Stimulated activated CD8-positive, alpha-beta memory T cell treated with anti-CD3 and anti-CD28 coated beads, Interleukin-15, amount 100 ng/mL, for 1 hour (primary cell): ENCODE results near the gene P2RY10.
"Not testable (repeated sequence)": the region's sequence is repeated elsewhere in the genome, so short reads cannot be mapped to it uniquely, and the experiment has no call there.

Experiments used
- DNase-seq: peaks from one replicate; pipeline ENCODE4 v3.0.0-alpha.2; 2020; ENCODE audit warnings: low read depth

P2RY10 gene, protein sequence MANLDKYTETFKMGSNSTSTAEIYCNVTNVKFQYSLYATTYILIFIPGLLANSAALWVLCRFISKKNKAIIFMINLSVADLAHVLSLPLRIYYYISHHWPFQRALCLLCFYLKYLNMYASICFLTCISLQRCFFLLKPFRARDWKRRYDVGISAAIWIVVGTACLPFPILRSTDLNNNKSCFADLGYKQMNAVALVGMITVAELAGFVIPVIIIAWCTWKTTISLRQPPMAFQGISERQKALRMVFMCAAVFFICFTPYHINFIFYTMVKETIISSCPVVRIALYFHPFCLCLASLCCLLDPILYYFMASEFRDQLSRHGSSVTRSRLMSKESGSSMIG

DNA sequence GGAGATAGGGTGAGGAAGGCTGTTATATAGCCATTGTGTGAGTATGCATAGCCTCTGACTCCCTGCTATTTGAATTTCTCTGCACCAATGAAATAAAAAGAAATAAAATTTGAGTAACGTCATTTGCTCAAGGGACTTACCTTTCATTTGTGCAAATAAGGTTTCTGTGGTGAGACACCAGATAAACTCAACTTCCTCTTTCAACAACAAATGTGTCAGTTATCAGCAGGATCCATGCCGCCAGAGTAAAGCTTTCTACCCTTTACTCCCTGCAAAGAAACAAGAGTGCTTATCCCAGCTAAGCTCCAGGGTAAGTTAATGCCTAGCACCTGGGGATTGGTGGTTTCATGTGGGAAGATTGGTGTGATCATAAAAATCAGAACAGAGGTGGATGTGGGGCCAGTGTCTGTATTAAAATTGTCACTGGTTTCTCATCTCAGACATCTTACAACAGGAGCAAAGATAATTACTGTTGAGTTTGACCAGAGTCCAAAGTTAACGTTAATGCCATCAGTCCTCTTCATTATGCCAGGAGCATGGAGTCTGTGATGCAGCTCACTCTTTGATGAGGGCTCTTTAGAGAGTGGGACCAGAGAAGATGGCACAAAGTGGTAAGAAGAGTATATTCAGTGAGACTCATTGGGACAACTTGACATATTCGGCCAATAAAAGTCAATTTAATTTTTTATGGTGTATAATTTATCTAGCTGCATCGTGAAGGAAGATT lies at the start of gene P2RY10:
TSS of gene P2RY10 (plus strand) at position 206 of the 727 bp plus-strand sequence. CDS start 15,130 bp downstream, outside the sequence.
- no peak for DNase-seq

DNA sequence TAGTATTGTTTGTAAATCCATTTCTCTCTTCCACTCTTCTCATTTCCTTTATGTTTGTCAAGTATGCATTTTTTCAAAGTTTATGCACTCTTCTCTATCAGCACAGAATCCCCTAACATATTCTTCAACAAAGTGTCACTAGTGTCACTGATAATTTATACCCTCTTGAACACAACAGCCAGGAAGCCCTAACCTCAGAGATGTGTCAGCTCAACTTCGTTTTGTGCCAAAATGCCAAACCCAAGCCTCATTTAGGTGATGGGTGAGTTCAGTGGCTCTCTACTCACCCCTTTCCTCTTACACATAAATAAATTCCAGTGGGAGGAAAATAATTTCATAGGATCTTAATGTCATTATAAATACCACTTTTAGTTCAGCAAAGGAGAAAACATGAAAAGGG lies 22.4 kb upstream of the P2RY10 start:
- DNase-seq = no peak

DNA sequence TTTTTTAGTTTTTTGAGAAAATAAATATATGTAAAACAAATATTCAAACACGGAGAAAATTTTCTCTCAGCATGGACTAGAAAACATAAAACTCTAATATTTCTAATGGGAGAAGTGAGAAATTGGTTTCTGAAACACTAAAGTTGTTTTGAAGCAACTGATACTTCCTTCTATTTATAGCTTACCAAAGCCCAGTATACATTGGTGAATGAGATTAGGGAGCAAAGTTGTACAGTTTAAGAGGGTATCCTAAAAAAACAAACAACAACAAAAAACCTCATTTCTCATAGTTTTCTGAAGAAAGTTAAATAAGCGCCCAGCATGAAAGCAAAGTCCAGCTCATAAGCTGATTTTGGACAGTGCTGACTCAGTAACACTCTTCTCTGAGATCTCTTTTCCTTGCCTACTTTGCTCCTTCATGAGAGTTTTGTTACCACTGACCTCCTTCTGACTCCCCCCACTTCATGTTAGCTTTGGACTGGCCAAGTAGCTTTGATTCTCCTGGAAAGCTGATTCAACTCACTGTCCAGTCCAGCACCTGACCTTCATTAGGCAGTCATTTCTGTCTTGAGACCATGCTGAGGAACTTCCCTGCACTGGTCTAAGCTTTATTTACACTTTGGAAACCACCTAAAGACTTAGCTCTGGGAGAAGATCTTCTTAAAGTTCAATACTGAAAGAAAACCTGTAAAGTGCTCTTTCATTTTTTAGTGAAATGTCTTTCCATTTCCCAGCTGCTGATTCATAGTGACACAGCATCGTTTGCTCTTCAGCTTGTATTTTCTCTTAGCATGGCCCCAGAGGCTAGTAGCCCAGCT lies 21.8 kb upstream of the P2RY10 start:
- no peak for DNase-seq

DNA sequence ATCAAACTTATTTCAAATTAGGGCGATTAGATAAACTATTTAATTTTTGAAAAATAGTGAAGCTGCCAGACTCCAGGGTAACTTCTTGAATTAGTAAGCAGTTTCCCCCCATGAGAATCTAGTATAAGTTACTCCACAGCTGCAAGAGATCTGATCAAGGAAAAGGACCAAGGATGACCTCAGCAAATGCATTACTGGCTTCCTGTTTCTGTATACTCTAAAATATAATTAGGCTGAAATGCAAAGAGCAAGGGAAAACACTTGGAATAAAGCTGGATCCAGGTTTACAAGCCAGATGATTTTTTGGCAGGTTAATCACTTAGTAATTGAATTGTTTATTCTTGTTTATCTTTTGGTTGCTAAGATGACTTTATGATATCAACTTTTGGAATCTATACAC lies 13.4 kb upstream of the P2RY10 start:
- DNase-seq = no peak

DNA sequence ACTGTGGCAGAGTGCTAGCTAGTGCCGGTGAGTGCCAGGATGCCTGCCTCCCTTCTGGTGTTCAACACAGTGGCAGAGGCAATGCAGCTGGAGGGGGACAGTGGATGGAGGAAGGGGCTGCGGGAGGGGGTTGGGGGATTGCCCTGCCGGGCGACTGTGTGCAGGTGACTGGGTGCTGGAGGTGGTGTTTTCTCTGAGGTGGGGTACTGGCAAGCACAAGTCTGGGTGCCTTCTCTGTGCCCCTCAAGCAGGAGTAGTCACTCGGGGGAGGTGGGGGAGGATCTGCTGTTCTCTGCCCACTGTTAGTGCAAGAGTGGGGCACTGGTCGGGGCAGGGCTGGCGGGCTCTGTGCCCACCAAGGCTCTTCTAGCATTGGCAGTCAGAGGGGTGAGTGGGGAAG lies 10.3 kb upstream of the P2RY10 start:
- DNase-seq = no peak

DNA sequence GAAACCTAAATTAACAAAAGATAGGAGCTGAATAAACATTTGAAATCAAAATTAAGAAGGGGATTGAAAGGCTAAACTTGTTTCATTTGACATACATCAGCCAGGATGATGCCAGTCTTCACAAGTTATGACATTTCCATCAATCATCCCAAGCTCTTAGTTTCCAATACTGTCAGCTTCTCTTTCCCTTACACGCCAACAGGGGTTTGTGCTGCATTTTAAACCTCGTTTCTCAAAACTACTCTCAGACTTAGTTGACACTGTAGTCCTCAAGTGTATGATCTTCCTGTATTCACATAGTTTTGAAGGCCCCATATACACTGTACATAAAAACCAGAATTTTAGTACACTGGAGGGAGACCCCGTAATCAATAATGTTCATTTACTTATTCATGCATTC lies 840 bp upstream of the P2RY10 start:
- no peak for DNase-seq

DNA sequence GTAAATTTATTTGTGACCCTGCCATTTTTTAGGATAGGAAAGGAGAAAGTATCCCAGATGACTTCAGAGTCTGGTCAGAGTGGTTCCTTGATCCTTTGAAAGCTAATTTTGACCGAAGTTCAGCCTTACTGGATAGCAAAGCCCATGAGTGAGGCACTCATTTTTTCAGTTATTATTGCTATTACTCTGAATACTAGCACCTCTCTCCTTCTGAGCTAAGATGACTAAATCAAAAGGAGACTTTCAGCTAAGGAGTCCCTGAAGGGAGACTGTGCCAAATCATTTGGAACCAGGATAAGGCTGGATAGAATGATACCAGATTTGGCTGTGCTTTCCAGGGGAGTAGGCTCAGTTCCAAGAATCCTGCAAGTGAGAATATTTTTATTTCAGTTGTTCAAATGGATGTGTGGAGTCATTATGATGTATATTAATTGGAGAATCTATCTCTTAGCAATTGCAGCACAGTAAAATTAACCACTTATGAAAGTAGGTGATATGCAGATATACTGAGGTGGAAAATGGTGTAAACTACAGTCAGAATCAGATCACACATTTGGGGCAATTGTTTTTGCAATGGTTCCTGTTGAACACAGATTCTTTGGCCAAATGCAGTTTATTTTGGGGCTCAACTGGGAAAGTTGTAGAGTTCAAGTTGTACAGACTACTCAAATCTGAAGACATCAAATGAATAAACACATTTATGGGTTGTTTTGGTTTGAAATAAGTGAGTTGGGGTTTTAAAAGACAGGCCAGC lies 1.2 kb downstream of the P2RY10 start:
- no peak for DNase-seq

DNA sequence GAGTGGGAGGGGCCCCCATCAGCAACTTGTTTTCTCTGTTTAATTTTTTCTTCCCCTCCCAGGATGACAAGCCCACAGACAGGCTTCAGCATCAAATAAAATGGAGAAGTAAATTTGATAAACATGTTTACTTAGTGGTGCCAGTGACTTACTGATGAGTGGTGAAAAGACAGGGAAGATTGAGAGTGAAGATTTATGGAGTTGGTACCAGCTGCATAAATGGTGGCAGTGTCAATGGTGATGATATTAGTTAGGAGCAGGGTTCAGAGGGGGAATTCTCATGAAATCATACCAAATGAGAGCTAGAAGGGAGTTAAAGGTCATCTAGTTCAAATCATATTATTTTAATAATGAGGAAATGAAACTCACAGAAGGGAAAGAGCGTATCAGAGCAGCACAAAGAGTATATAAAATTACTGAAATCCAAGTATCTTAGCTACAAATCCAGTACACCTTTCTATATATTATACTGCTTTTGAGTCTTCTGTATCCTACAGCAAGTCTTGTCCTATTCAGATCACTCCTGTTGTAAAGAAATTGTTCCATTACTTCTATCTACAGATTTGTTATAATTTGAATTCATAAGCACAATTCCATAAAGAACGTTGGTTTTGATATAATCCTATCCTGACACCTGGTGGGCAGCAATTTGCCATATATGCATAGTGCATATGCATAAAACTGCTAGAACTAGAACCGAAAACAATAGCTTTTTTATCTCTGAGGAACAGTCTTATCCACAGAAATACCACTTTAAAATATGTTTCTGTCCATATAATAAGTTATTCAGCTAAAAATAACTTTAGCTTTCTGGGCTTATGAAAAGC lies 5.0 kb downstream of the P2RY10 start:
- no peak for DNase-seq

DNA sequence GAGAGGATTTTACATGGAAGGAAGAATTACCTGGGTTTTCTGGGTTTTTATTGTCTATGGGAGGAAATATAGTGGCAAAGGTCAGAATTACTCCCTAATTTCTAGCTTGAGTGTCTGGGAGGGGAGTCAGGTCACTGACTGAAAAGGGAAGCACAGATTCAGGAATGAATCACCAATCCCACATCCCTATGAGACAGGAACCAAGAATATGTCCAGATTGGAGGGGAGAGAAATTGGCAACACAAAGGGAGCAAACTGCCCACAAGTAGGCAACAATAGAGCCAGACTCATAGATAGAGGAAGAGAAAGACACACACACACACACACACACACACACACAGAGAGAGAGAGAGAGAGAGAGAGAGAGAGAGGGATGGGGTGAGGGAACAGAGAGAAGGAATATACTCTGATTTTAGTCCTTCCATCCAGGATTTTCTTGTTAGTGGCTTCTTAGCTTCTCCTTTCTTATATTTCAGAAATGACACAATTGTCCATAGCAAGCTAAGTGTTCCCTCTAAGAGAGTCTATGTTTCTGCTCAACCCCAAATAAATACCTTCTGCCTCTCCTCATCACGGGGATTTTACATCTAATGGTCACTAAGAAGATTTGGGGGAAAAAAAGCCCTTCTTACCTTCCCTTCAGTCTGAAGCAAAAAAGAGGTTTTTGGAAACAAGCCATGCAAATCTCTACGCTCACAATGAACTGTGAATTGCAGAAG lies 12.0 kb downstream of the P2RY10 start:
- no peak for DNase-seq

DNA sequence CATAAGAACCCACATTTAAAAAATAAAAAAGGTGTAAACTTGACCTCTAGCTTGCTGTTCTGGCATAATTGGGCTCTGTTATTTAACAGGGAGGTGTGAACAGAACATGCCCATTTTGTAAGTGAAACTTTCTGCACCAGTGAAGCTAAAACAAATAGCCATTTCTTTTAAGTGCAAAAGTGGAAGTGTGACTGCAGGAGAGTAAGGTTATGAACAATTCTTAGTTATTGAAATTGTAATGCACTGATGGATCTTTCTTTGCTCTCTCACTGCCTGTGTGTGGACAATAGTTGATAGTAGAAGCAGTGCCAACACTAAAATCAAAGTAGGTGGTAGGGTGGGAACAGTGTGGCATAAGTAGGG lies 12.6 kb downstream of the P2RY10 start:
- DNase-seq = no peak

DNA sequence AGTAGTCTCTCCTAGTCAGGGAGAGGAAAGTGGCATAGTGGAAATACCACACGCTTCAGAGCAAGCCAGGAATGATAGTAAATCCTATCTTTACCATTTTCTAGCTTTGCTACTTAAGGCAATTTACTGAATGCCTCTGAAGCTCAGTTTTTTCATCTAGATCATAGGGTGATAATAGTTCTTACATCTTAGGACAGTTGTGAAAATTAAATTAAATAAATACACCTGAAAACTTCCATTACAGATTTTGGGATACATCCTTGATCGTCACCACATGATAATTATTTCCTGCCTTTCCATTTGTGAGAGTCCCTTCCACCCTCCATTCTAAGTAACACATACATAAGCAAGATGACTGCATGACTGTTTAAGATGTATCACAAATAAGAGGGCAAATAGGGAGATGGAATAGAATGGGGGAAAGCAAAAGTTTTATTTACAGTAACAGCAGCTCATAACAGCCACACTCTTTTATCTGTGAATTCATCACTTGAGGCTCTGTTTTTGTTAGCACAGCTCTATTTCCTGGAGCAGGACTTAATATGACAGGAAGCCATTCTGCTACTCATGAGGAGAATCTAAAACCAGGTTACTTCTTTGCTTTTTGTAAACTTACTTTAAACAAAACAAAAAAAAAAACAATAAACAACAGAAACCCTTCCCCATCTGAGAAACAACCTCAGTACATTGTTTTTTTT lies 13.4 kb downstream of the P2RY10 start:
- no peak for DNase-seq

DNA sequence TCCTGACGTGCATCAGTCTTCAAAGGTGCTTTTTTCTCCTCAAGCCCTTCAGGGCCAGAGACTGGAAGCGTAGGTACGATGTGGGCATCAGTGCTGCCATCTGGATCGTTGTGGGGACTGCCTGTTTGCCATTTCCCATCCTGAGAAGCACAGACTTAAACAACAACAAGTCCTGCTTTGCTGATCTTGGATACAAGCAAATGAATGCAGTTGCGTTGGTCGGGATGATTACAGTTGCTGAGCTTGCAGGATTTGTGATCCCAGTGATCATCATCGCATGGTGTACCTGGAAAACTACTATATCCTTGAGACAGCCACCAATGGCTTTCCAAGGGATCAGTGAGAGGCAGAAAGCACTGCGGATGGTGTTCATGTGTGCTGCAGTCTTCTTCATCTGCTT lies 15.7 kb downstream of the P2RY10 start:
- DNase-seq = no peak

DNA sequence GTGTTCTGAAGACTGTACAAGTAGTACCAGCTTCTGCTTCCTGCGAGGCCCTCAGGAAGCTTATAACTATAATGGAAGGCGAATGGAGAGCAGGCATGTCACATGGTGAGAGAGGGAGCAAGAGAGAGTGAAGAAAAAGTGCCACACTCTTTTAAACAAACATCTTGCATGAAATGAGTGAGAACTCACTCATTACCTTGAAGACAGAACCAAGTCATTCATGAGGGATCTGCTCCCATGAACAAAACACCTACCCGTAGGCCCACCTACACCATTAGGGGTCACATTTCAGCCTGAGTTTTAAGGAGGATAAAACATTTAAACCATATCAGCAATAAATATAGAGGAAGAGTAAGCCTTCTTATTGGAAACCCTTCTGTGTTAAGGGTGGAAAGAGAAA lies 19.4 kb downstream of the P2RY10 start:
- no peak for DNase-seq

DNA sequence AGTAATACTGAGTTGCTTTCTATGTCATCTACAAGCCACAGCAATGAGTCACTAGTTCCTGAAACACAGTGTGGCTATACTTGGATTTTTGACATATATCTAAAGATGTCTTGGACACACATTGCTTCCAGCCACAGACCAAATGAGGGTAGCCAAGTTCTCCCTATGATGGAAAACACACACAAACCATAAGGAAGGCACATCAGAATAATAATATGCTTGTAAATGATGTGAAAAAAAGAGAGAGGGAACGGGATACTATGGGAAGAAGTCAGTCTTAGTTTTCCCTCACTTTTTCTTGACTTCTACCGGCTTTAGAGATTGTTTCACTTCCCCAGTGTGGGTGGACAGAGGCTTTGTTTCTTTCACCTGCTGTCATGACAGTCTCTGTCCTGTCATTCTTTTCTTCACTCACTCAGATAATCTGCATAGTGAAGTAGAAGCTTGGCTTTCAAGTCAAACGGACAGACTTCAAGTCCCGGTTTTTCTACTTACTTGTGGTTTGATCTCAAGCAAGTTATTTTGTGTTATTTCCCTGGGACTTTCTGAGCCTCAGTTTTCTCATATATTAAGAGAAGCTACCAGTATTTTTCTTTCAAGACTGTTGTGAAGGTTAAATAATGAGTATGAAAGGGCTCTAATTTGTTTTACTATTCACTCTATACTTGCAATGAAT lies 34.7 kb downstream of the P2RY10 start:
- no peak for DNase-seq

DNA sequence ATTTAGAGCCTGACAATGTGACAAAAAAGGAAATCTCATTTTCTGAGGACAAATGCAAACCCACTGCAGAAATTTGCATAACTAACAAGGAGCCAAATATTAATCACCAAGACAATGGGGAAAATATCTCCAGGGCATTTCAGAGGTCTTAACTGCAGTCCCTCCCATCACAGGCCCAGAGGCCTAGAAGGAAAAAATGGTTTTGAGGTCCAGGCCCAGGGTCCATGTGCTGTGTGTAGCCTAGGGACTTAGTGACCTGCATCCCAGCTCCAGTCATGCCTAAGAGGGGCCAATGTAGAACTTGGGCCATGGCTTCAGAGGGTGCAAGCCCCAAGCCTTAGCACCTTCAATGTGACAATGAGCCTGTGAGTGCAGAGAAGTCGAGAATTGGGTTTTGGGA lies 44.2 kb downstream of the P2RY10 start:
- DNase-seq = no peak

DNA sequence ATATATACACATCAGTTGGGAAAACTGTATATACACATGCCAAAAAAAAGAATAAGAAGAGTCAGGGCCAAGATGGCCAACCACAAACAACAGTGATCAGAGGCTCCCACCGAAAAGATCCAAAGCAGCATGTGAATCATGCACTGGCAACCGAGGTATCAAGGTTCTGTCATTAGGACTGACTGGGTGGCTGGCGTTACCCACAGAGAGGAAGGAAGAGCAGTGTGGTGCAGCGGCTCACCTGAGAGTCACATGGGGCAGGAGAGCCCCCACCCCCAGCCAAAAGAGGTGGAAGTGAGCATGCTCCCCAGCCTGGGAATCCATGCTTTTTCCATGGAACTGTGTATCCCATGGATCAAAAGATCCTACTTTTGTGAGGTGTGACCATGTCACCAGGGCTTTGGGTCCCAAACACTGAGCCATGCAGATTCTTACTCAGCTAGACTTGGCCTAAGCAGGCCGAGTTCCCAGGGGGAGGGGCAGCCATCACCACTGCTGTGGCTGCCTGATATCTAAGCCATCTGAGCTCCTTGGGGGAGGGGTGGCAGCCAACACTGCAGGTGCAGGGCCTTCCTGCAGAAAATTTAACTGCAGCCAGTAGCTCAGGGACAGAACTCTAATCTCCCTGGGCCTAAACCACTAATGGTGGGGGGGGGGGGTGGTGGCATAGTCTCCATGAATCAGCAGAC lies 52.8 kb downstream of the P2RY10 start:
- no peak for DNase-seq

DNA sequence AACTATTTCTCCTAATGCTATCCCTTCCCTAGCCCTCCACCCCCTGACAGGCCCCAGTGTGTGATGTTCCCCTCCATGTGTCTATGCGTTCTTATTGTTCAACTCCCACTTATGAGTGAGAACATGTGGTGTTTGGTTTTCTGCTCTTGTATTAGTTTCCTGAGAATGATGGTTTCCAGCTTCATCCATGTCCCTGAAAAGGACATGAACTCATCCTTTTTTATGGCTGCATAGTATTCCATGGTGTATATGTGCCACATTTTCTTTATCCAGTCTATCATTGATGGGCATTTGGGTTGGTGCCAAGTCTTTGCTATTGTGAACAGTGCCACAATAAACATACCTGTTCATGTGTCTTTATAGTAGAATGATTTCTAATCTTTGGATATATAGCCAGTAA lies 62.3 kb downstream of the P2RY10 start:
- DNase-seq = not testable (repeated sequence)
